SKM-1 treated with dmso at 0.1 percent for 144 hours (cell line): ENCODE results near the gene KCTD13.
A peak's percentile ranks its signal among the peaks of the same experiment; 100 is the strongest.
"Not testable (repeated sequence)": the region's sequence is repeated elsewhere in the genome, so short reads cannot be mapped to it uniquely, and the experiment has no call there.

Experiments
- DNase-seq: peaks from one replicate; lab custom pipeline; 2025; ENCODE audit not compliant: unreplicated experiment; lab: John Stamatoyannopoulos, UW

Gene KCTD13

GRCh38 chr16:29883987-29884386, 42.0 kb downstream of the KCTD13 start:
- no peak for DNase-seq

GRCh38 chr16:29881050-29881449, 45.0 kb downstream of the KCTD13 start:
- no peak for DNase-seq

GRCh38 chr16:29878172-29878571, 47.9 kb downstream of the KCTD13 start:
- DNase-seq, result no peak

- DNase-seq, result peak; percentile 6
Observed at GRCh38 chr16:29877266-29877961, 48.6 kb downstream of the KCTD13 start.

- DNase-seq, result no peak
Observed at GRCh38 chr16:29876594-29877249, 49.3 kb downstream of the KCTD13 start.

GRCh38 chr16:29876217-29876593, 49.8 kb downstream of the KCTD13 start:
- DNase-seq, result no peak

GRCh38 chr16:29875206-29875605, 50.8 kb downstream of the KCTD13 start:
- DNase-seq, result no peak

GRCh38 chr16:29873319-29873718, 52.7 kb downstream of the KCTD13 start:
- no peak for DNase-seq

GRCh38 chr16:29871822-29872546, 54.0 kb downstream of the KCTD13 start:
- no peak for DNase-seq

- DNase-seq, result not testable (repeated sequence)
Observed at GRCh38 chr16:29869067-29869466, 57.0 kb downstream of the KCTD13 start.

GRCh38 chr16:29868396-29869009, 57.5 kb downstream of the KCTD13 start:
- no peak for DNase-seq

- no peak for DNase-seq
Observed at GRCh38 chr16:29864205-29864604, 61.8 kb downstream of the KCTD13 start.

GRCh38 chr16:29863669-29863984, 62.4 kb downstream of the KCTD13 start:
- no peak for DNase-seq

GRCh38 chr16:29862884-29863668, 63.0 kb downstream of the KCTD13 start, which contains the start of gene CDIPT:
Gene CDIPT, minus strand, starts transcription at chr16:29863226. Its CDS starts 369 bp downstream, at chr16:29862857.
- peak; percentile 97 for DNase-seq

GRCh38 chr16:29862383-29862883, 63.6 kb downstream of the KCTD13 start:
- DNase-seq, result no peak

- DNase-seq, result no peak
Observed at GRCh38 chr16:29860218-29860617, 65.8 kb downstream of the KCTD13 start.

GRCh38 chr16:29858974-29859373, 67.1 kb downstream of the KCTD13 start:
- no peak for DNase-seq

- no peak for DNase-seq
Observed at GRCh38 chr16:29858149-29858849, 67.7 kb downstream of the KCTD13 start.

GRCh38 chr16:29857133-29857760, 68.8 kb downstream of the KCTD13 start:
- no peak for DNase-seq
